ENCODE measurements around the gene MYL9. TPM values are rescaled to one million over a fixed set of nuclear protein-coding genes. Genes with fewer than 3 reads are reported as not detected.

The MYL9 gene
- total and polyA plus RNA-seq, 2 of the 4 experiments (the other 2 are of a cell fraction): 97.5 to 425 TPM

DNA sequence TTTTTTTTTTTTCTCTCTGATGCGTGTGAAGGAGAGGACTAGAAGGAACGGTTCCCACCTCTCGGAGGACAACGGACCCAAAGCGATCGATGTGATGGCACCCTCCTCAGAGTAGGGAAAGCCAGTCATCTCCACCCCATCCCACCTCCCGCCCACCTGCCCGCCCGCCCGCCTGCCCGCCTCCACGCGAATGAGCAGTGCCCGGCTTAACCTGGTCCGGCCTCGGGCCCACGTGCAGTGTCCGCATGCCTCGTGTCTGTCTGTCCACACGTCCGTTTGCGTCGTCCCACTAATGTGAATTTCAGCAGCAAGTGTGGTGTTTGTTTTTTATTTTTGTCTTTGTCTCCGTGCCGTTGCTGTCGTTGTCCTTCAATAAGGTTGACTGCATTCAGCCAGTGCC lies 42.1 kb upstream of the MYL9 start:
- TF ChIP-seq USF2 (IDR thresholded peaks at IDR 0.05; ENCODE audit: low read depth, low read length) (no peak), CTCF (conservative IDR thresholded peaks at IDR 0.05; ENCODE audit: low read depth, low read length) (no peak), ELK1 (IDR thresholded peaks at IDR 0.05; ENCODE audit: borderline replicate concordance, low read depth, low read length) (no peak), CEBPB (IDR thresholded peaks at IDR 0.05; ENCODE audit: low read depth, low read length) (no peak), RFX5 (IDR thresholded peaks at IDR 0.05; ENCODE audit: low read depth, low read length) (no peak), SMC3 (IDR thresholded peaks at IDR 0.05; ENCODE audit: low read depth, low read length) (no peak), BHLHE40 (IDR thresholded peaks at IDR 0.05; ENCODE audit: low read depth, low read length) (no peak), MAFK (IDR thresholded peaks at IDR 0.05; ENCODE audit: low read depth, low read length) (no peak), RCOR1 (IDR thresholded peaks at IDR 0.05; ENCODE audit: insufficient replicate concordance, low read length) (no peak), RAD21 (IDR thresholded peaks at IDR 0.05; ENCODE audit: low read length) (no peak), FOS (IDR thresholded peaks at IDR 0.05; ENCODE audit: low read depth, low read length) (no peak), MAZ (IDR thresholded peaks at IDR 0.05; ENCODE audit: borderline replicate concordance, low read depth, low read length) (no peak), NFE2L2 (IDR thresholded peaks at IDR 0.05; ENCODE audit: low read depth, low read length) (no peak), POLR2A (IDR thresholded peaks at IDR 0.05; ENCODE audit: low read depth, low read length) (no peak), CHD1 (IDR thresholded peaks at IDR 0.05; ENCODE audit: low read depth, low read length) (no peak)
- no peak overlapping the region for H4K91ac ChIP-seq (ENCODE audit: insufficient read depth, low read depth, low read length)
- H3K18ac ChIP-seq (ENCODE audit: low read depth, low read length): no peak overlapping the region
- H3K9ac ChIP-seq (ENCODE audit: low read depth, low read length): no peak overlapping the region
- ATAC-seq (ENCODE audit: low read depth) (no peak), DNase-seq (no peak)
- intact Hi-C loops (cut with micrococcal nuclease) (no loop called here), dilution Hi-C loops (cut with HindIII; ENCODE audit: low sequenced_read_pairs, unreplicated experiment) (no loop called here), in situ Hi-C loops (cut with MboI; ENCODE audit: low sequenced_read_pairs) (no loop called here)
- peak overlapping the region; percentile 45 for H2AK9ac ChIP-seq (replicated peaks; ENCODE audit: low read depth, low read length, poor library complexity)
- H3K14ac ChIP-seq (replicated peaks; ENCODE audit: low read depth, low read length): no peak overlapping the region
- H2BK5ac ChIP-seq (ENCODE audit: low read depth, low read length, poor library complexity, severe bottlenecking): no peak overlapping the region
- peaks cover 83% of the 10 kb centered on the region for H4K20me1 ChIP-seq (ENCODE audit: insufficient read depth, low read length)
- 0 out of 2 replicates have a peak overlapping the region, but pooled peaks have one; percentile 16 for H2AK5ac ChIP-seq (ENCODE audit: low read depth, low read length)
- H3K56ac ChIP-seq (ENCODE audit: extremely low read depth, insufficient read depth, low read length): no peak overlapping the region
- no peak overlapping the region for H2BK120ac ChIP-seq (ENCODE audit: low read depth, low read length)
- peaks cover 3% of the 10 kb centered on the region; the same call in 1 of the 2 replicates for H3K4me1 ChIP-seq (ENCODE audit: control insufficient read depth, insufficient read depth, low read length)
- no peak overlapping the region for H2AFZ ChIP-seq (replicated peaks; ENCODE audit: low read length, poor library complexity)
- ChIA-PET POLR2A (ENCODE audit: unreplicated experiment) (no interaction called here), CTCF (interaction anchor here (0.6 kb wide), 1 partner anchor 734 kb away, joined by 3 read pairs; no protein-coding TSS in a partner anchor)
- H2BK20ac ChIP-seq (ENCODE audit: low read depth, low read length): no peak overlapping the region
- WGBS, 2 experiments (ENCODE audit: extremely low coverage in 2 of 2, insufficient read length in 1 of 2): 93% methylated on average over 3 of the region's 26 CpGs; no CpG with 5 or more reads in 1 of the 2 experiments
- no peak overlapping the region for H3K4me3 ChIP-seq (ENCODE audit: insufficient read depth, low read depth, low read length)
- no peak overlapping the region for H3K4me2 ChIP-seq (ENCODE audit: low read depth, low read length)
- H2BK15ac ChIP-seq (ENCODE audit: low read depth, low read length): no peak overlapping the region; the same call in 2 of the 3 replicates
- H3K79me1 ChIP-seq (ENCODE audit: low read depth in 1 of 2, low read length in 2 of 2): peaks cover 30 to 87% of the 10 kb centered on the region in 2 experiments
- H3K9me1 ChIP-seq (ENCODE audit: insufficient read depth, low read length): peaks cover 26% of the 10 kb centered on the region
- BruUV-seq (replicated peaks): no TSS peak
- no peak overlapping the region for H3K23ac ChIP-seq (ENCODE audit: low read depth, low read length)
- H3K36me3 ChIP-seq (ENCODE audit: control insufficient read depth, insufficient read depth, low read length): peaks cover 65% of the 10 kb centered on the region
- H3K9me3 ChIP-seq (ENCODE audit: control insufficient read depth, insufficient read depth, low read length): no peaks in the 10 kb centered on the region
- H4K8ac ChIP-seq (ENCODE audit: low read depth in 2 of 2, low read length in 2 of 2): no peak overlapping the region
- H4K5ac ChIP-seq (ENCODE audit: low read depth, low read length): no peak overlapping the region
- no peak overlapping the region for H3K4ac ChIP-seq (ENCODE audit: low read depth, low read length)
- H3K27ac ChIP-seq (ENCODE audit: insufficient read depth, low read length): no peak overlapping the region
- H3K27me3 ChIP-seq (ENCODE audit: control insufficient read depth, insufficient read depth, low read length): no peaks in the 10 kb centered on the region
